Activated CD4-positive, alpha-beta T cell treated with anti-CD3 and anti-CD28 coated beads for 1 hour (primary cell): ENCODE results near the gene SLC50A1.
"Not testable (repeated sequence)": the region's sequence is repeated elsewhere in the genome, so short reads cannot be mapped to it uniquely, and the experiment has no call there.

Source experiments
- DNase-seq: peaks from one replicate; pipeline ENCODE4 v3.0.0-alpha.2; 2020

SLC50A1 gene

DNA sequence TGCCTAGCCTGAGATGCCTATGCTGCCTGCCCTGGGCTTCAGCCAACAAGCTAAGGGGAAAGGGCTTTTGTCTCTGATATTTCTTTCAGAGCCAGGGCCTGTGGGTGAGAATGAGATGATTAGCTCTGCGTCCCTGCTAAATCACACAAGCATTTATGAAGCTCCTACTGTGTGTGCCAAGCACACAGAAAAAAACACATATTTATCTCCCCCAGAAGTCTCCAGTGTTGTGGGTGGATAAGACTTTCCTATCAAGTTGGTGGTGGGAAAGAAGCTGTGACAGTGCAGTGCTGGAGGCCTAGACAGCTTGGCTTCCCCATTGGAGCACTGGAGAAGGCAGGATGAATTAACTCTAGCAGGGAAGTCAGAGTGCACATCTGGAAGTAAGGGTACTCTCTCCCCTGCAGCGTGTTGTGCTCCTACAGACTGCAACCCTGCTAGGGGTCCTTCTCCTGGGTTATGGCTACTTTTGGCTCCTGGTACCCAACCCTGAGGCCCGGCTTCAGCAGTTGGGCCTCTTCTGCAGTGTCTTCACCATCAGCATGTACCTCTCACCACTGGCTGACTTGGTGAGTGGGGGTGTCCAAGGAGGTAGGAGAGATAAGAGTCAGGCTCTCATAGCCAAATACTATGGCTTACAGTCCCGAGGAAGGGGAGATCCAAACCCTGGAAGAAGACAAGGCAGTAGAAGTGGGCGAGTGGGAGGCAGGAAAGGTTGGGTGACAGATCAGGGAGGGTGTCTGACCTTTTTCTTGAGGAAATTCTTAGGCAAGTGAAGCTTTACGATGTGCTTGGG is 1.7 kb downstream of the SLC50A1 start:
- no peak for DNase-seq

DNA sequence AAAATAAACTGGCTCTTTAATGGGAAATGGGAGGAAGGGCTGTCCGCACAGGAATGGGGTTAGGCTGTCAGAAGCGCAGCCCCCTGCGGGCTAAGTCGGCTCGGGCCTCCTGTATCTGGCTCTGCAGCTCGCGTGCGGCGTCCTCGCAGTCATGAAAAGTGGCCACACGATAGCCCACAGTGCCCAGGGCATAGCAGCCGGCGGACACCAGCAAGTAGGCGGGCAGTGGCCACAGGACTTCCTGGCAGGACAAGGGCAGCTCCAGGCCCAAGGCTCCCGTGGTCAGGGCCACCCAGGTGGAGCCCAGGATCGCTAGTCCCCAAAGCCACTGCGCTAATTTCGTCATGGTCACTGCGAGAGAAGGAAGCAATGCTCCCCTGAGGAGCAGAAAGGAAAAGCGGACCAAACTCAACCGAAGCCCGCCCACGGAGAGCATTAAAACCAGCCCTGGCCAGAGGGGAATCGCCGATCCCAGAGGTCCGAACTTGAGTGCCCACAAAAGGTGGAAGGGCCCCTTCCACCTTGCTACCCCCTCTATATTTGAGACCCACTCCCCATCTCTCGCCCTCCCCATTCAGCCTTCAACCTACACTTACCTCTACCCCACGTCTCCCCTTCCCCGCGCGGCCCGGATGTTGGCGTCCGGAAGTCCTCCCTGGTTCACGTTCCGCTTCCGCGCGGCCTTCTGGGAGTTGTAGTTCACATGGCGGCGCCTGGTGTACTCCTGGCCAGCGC is 4.4 kb downstream of the SLC50A1 start, which contains the start of gene DPM3:
DPM3 (minus strand) TSS at position 637 of the 735 bp plus-strand sequence; CDS start at position 346, 291 bp downstream.
- DNase-seq = peak; percentile 82

DNA sequence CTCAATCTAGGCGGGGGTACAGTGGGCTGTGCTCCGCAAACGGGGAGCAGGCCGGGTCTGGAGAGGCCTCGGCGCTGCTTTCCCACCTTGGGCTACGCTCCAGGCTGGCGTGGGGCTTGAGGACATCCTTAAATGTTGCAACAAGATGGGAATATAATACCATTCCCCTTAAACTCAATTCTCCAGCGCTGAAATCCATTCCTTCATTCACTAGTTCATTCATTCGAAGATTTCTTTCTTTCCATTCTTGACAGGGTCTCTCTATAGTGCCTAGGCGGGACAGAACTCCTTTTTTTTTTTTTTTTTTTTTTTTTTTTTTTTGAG is 4.9 kb downstream of the SLC50A1 start:
- DNase-seq = no peak

DNA sequence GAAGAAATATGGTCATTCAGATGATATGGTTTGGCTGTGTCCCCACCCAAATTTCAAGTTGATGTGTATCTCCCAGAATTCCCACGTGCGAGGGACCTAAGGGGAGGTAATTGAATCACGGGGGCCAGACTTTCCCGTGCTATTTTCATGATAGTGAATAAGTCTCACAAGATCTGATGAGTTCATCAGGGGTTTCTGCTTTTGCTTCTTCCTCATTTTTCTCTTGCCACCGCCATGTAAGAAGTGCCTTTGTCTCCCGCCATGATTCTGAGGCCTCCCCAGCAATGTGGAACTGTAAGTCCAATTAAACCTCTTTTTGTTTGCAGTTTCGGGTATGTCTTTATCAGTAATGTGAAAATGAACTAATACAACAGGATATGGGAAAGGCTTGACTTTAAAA is 6.1 kb downstream of the SLC50A1 start:
- no peak for DNase-seq

DNA sequence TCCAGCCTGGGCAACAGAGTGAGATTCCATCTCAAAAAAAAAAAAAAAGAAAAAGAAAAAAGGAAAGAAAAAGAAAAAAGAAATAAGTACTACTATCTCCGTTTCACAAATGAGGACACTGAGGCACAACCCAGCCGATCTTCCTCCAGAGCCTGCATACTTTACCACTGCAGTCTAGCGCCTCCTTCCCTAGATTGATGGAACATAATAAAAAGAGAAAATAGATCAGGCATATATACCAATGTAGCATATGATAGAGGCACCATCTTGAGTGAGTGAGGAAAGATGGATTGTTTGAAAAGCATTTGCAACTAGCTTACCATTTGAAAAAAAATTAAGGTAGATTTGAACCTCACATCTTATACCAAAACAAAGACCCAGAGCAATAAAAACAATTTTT is 9.8 kb downstream of the SLC50A1 start:
- DNase-seq = no peak

DNA sequence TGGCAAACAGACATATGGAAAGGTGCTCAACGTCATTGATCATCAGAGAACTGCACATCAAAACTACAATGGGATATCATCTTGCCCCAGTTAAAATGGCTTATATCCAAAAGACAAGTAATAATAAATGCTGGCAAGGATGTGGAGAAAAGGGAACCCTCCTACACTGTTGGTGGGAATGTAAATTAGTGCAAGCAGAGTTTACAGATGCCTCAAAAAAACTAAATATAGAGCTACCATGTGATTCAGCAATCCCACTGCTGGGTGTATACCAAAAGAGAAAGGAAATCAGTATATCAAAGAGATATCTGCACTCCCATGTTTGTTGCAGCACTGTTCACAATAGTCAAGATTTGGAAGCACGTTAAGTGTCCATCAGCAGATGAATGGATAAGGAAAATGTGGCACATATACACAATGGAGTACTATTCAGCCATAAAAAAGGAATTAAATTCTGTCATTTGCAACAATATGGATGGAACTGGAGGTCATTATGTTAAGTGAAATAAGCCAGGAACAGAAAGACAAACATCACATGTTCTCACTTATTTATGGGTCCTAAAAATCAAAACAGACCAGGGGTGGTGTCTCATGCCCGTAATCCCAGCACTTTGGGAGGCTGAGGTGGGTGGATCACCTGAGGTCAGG is 20.5 kb downstream of the SLC50A1 start:
- DNase-seq = not testable (repeated sequence)

DNA sequence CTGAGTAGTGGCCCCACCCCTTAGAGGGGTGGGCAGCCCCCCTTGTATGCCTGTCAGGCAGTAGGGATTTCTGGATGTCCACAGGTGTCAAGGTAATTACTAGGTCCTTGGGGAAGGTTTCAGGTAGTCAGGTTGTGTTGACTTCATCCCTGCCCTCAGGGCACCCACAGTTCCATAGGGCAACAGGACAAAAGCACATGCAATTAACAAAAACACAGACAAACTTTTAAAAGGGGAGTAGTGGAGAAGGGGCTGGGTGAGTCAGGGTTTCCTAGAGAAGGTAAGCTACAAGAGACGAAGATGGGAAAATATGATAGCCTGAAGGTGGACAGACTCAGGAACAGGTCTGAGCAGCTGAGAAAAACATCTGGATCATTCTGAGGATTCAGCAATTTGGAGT is 23.3 kb downstream of the SLC50A1 start:
- no peak for DNase-seq

DNA sequence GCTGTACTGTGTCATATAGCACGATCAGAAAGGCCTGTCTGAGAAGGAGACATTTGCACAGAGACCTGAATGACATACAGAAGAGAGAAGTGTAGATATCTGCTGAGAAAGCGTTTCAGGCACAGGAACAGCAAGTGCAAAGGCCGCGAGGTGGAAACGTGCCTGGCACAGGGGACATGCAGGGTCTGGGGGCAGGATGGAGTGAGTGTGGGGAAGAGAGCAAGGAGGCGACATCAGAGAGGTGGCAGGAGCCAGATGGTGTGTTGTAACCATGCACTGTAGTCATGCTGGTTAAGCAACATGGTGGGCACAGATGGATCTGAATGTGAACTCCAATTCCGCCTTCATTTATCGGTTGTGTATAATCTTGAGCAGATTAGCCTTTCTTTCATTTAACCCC is 24.5 kb downstream of the SLC50A1 start:
- no peak for DNase-seq

DNA sequence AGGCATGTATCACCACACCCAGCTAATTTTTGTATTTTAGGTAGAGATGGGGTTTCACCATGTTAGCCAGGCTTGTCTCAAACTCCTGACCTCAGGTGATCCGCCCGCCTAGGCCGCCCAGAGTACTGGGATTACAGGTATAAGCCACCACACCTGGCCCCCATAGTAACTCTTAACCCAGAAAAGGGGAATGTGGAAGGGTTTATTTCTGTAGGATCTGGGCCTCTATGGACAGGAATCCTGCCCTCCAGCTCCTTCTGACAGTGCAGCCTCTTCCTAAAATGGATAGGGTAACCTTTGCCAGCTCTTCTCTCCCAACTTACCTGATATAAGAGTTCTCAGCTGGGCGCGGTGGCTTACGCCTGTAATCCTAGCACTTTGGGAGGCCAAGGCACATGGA is 27.0 kb downstream of the SLC50A1 start:
- DNase-seq = not testable (repeated sequence)

DNA sequence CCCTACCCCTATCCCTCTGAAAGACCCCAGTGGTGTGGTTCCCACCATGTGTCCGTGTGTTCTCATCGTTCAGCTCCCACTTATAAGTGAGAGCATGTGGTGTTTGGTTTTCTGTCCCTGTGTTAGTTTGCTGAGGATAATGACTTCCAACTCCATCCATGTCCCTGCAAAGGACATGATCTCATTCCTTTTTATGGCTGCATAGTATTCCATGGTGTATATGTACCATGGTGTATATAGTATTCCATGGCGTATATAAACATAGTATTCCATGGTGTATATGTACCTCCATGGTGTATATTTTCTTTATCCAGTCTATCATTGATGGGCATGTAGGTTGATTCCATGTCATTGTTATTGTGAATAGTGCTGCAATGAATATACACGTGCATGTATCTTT is 28.1 kb downstream of the SLC50A1 start:
- not testable (repeated sequence) for DNase-seq

DNA sequence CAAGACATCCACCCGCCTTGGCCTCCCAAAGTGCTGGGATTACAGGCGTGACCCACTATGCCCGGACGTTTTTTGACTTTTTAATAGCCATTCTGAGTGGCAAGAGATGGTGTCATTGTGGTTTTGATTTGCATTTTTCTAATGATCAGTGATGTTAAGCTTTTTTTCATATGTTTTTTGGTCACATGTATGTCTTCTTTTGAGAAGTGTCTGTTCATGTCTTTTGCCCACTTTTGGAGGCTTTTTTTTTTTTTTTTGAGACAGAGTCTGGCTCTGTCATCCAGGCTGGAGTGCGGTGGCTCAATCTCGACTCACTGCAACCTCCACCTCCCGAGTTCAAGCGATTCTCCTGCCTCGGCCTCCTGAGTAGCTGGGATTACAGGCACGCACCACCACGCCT is 29.0 kb downstream of the SLC50A1 start:
- not testable (repeated sequence) for DNase-seq

DNA sequence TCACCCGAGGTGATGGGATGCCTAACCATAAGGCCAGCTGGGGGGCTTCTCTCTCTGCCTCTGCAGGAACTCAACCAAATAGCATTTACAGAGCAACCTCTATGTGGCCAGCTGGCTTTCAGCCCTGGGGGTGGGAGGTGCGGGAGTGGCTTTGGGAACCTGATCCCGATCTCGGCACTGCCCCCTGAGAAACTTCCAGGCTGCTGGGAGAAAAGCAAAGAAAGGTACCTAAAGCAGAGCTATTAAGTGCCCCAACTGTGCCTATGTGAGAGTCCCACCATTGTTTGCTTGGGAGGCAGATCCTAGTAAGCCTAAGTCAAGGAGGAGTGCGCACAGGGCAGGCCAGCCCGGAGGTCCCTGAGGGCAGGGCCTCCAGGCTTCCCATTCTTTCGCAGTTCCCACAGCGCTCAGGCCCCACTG is 30.4 kb downstream of the SLC50A1 start:
- DNase-seq = no peak

DNA sequence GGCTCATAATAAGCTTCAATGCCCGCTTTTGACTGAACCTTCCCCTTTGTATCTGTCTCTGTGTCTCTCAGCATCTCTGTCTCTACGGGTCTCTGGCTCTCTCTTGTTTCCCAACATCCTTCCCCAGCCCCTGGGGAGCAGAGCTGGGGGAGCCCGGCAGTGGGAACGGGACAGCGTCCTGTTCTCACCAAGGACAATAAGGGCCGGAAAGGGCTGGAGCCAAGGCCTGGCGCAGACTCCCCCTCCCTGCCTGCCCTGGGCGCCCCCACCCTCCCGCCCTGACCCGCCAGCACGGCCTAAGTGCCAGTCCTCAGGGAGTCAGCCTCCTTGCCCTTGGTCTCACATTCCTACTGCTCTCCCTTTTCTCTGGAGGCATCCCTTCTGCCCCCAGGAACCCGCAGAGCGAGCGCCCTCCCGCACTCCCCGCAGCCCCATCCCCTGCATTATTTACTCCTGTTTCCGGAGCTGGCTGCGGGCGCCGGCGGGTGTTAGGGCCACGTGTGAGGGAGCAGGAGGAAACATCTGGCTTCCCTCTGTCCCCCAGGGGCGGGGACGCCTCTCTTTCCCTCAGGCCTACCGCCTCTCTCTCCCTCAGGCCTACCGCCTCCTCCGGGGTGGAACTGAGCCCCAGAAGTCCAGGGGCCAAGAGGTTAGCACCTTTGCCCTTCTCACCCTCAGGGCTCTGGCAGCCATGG is 31.0 kb downstream of the SLC50A1 start:
- no peak for DNase-seq

DNA sequence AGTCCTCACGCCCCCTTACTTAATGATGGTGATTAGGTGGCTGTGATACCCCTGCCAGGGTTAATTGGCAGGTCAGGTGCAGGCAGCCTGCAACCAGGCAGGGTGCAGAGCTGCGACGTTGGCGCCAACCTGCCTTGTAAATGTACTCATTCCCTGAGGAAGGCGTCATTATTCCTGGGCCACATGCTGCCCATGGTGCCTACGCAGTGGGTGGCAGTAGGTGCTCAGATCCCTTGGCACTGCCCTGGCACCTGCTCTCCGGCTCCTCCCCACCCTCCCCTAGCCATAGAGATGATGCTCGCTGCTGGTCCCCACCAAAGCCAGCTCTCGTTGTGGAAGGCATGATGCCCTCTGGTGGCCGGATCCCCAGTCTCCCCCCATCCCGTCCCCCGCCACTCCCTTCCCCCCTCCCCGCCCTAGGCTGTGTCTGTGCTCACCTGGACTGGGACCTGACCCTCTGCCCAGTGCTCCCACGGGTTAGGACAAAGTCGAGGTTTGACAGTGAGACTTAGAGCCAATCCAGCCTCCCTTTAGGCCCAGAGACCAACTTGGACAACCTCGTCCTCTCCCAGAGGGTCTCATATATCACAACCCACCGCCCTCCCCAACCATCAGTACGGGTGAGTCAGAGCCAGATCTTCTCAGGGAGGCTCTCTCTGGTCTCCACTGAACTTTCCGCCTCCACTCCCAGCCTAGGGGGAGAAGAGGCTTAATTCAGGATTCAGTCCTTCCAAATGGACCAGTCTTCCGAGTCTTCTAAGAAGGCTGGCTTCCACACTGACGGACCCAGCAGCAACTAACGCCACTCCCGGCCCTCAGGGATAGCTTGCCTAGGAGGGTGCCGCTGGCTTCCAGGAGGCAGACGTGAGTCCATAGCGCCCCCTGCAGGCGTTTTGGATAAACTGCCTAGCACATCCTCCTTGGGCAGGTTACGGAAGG is 31.8 kb downstream of the SLC50A1 start:
- DNase-seq = peak; percentile 79

DNA sequence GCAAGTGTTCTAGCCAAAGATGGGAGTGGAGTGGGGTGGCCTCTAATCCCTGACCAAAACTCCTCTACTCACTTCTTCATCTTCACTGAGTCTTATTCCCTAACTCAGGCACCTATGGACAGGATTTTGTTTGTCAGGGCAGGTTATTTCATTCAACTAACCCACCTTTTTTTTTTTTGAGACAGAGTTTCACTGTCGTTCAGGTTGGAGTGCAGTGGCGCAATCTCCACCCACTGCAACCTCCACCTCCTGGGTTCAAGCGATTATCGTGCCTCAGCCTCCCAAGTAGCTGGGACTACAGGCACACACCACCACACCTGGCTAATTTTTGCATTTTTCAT is 32.4 kb downstream of the SLC50A1 start:
- not testable (repeated sequence) for DNase-seq

DNA sequence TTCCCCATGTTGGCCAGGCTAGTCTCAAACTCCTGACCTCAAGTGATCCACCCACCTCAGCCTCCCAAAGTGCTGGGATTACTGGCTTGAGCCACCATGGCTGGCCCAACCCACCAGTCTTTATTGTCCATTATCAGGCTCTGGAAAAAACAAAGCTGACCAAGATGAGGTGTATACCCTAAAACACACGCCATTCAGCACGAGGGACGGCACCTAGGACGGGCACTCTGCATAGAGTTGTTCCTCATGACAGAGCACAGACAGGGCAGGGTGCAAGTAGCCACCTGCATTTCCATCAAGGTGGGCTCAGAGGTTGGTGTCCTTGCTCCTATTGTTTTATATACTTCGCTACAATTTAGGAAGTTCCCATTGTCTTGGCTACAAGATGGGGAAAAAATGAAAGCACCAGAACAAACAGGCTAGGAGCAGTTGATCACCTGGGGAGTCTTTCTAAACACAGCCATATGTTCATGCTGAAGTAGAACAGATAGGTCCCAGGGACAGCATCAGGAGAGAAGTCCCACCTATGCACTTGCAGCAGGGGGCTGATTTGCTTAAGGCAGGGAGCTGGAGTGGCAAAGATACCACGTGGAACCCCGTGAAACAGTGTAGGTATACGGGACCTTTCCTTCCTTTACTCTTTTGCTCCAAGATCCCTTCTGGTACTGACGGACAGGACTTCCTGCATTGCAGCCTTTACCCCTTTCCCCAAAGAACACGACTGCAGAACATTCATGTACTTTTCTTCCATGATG is 33.0 kb downstream of the SLC50A1 start:
- DNase-seq = no peak

DNA sequence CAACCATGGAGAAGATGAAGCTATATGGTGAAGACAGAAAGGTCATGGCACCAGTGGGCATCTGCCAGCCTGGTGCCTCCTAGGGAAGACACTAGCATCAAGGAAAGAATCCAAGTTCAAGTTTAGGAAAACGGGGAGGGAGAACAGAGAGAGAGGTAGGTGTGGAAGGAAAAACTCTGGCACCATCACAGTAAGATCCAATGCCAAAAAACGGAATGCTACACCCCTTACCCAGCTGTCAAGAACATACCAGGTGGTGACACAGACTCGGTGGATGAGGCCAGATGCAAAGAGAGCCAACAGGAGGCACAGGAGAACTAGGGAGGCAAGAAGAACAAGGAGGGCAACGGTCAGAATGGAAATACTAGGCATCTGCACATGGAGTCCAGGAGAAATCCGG is 33.9 kb downstream of the SLC50A1 start:
- no peak for DNase-seq

DNA sequence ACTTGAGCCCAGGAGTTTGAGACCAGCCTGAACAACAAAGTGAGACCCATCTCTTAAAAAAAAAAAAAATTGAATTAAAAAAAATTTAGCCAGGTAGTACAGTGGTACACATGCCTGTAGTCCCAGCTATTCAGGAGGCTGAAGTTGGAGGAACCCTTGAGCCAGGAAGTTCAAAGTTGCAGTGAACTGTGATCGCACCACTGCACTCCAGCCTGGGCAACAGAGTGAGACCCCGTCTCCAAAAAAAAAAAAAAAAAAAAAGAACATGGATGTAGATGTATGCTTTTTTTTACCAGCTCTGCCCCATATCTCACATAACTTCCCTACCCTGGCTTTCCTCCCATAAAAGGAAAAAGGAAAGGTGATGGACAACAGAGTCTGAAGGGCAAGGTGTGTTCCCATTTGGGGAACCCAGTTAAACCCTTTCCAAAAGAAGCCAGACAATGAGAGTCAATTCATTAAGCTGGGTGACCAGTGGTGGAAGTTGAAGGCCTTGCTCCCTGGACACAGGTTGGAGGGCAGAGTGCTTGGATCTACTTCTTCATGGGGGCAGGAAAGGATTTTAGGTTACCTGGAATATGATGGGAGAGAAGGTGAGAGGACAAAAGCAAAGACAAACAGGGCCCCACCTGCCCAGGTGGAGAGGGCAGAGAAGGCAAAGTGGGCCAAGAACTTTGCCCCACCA is 34.6 kb downstream of the SLC50A1 start:
- DNase-seq = no peak

DNA sequence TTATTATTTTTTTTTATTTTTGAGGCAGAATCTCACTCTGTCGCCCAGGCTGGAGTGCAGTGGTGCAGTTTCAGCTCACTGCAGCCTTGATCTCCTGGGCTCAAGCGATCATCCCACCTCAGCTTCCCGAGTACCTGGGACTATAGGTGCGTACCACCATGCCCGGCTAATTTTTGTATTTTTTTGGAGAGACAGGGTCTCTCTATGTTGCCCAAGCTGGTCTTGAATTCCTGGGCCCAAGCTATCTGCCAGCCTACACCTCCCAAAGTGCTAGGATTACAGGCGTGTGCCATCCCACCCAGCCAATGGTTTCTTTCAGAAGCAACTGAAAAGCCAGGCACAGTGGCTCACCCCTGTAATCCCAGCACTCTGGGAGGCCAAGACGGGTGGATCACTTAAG is 35.2 kb downstream of the SLC50A1 start:
- DNase-seq = no peak

DNA sequence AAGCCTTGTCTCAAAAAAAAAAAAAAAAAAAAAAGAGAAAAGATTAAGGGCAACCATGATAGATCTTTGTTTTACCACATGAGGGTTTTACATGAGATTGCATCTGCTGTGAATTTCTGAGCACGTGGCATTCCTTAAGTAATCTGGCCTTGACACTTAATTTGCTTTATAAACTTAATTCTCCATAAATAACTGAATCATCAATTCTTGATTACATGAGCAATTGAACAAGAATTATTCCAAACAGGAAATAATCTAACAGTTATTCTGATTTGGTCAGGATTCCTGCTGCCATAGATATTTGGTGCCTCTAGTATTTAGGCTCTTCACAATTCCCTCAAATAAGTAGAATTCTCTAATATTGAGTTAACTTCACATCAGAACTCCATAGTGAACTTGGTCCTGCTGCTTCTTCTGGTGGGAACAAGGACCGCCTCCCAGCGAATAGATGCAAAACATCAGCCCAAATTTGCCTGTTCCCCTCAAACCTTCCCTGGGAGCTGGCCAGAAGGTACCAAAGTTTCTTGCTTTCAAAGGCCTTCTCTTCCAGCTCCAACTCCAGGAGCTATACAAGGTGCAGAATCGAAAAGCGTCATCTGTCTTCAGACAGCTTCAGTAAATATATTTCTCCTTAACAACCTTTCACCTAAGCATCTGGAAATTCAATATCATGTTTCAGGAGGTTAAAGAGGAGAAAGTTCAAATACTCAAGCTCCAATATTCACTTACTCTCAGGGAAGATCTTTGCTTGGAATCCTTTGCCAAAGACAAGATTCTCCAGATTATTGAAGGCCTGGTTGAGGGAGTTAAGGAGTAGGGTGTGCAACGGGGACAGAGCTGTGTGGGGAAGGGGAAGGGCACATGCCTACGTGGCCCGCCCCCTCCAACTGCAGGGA is 36.4 kb downstream of the SLC50A1 start:
- no peak for DNase-seq
